NOMO-1 treated with dmso at 0.1 percent for 144 hours (cell line): ENCODE results near the gene PCBP3.

Experiments
- DNase-seq: peaks from one replicate; lab custom pipeline; 2025; ENCODE audit not compliant: unreplicated experiment; lab: John Stamatoyannopoulos, UW

PCBP3 gene

DNA sequence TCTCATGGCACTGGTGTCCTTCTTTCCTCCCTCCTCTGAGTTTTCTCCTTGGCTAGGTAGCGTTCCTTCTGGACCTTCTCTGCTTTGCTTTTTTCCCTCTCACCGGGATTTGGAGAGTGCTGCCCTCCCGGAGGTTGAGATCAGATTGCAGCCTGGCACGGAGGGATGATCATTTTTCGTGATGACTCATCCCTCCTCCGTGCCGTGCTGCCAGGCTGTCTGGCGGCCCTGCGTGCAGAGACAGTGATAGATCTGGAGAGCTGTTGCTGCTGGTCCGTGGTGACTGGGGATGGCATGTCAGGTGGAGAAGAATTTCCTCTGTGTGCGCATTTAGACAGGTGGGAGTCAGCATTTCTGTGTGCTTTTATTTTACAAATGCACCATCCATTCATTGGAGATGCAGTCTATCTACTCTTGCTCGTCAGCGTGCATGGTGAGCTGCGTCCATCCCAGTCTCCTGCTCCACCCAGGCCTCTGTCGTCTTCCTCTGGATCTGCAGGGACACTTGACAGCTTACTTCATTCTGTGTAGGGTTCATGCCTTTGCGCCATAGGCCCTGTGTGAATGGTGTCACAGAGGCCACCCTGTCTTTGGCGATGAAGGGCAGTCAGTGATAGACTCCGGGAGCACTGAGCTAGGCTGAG, 104.4 kb downstream of the PCBP3 start:
- no peak for DNase-seq

DNA sequence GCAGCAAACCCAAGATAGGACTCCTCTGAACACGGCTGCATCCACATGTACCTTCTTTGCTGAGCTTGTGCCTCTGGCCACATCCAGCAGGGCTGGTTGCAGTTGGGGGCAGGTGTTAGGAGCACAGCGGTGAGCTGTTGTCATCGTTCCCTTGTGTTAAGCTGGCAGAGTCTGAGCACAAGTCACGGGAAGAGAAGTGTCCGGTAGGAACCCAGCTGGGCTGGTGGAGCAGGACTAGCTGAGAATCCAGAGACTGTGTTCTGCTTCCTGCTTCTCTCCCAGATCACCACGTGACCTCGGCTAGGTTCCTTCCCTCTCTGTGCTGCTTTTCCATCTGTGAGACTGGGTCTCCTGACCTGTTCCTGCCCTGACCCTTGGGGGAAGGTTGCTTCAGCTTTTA, 105.1 kb downstream of the PCBP3 start:
- DNase-seq: no peak

DNA sequence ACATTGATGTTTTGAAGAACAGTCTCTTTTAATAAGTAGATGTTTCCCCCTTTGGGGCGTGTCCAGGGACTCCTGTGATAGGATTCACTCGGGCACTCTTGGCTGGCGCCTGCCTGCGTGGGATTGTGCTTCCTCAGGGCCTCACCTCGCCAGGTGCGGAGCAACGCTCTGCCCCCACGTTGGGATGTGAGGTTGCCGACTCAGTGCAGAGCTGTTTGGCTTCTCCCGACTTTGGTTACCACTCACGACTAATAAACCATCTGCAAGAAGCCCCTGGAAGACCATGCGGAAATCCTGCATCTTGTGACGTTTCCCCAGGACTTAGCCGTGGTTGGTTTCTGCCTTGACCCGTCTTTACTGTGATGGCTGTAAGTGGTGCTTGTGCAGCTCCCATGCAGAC, 106.4 kb downstream of the PCBP3 start:
- no peak for DNase-seq

DNA sequence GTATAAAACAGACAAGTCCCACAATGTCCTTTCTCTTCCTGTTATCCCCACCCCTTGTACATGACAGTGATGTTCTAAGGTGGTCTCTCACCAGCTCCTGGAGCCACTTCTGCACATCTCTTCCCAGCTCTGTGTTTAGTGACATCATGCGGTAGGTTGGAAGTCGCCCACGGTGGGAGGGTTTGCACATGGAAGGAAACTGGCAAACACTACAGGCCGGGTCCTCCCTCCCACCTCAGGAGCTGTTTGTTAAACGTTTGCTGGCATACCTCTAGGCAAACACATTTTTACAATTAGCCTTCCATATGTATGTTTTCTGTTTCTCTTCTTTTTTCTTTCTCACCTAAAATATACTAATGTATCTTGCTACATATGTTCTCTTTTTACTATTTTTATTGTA, 107.4 kb downstream of the PCBP3 start:
- DNase-seq: no peak

DNA sequence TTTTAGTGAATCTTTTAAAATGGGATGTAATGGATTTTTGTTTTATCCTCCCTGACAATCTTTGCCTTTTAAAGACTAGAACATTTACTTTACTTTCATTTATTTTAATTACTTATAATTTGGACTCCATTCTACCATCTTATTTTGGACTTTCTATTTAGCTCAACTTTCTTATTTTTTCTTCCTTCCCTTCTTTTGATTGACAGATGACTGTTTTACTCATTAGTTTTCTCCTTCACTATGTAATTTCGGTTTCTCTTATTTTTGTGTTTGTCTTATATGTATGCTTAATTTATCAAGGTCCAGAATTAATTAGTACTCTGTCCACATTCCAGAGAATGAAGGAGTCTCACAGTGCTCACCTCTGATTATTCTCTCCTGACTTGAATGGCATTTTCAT, 109.9 kb downstream of the PCBP3 start:
- no peak for DNase-seq

DNA sequence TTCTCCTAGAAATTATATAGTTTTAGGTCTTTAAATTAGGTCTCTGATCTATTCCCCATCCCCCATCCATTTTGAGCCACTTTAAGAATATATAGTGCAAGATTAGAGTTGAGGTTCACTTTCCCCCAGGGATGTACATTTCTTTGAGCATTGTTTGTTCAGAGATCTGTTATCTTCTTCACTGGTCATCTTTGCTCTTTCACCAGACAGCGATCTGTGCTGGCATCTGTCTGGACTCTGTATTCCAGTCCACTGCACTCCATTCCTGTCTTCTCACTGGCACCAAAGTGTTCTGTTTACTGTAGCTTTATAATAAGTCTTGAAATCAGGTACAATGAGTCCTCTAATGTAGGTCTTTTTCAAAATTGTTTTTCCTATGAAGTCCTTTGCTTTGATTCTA, 112.5 kb downstream of the PCBP3 start:
- no peak for DNase-seq

DNA sequence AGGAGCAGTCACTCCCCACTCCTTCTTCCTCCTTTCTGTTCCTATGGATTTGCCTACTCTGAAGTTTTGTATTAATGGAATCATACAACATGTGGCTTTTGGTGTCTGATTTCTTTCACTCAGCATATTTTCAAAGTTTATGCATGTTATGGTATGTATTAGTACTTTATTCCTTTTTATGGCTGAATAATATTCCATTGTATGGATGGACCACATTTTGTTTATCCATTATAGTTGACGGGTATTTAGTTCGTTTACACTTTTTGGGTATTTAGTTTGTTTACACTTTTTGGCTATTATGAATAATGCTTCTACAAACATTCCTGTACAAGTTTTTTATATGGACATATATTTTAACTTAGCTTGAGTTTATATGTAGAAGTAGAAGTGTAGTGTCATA, 113.1 kb downstream of the PCBP3 start:
- no peak for DNase-seq

DNA sequence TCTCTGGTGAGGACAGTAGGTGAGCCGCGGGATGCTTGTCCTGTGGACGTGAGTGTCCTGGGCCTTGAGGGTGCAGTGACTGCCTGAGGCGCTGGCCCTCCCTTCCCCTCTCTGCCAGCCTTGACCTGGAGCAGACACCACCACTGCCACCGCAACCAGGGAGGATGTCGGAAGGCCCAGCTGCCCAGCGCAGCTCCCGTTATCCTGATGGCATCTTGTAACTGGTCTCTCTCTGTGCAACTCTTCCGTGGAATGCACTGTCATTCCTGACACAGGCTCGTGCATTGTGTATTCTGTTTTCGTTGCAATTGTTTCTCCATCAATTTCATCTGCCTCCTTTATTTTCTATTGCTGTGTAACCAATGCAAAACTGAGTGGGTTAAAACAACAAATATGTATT, 118.2 kb downstream of the PCBP3 start:
- DNase-seq: no peak

DNA sequence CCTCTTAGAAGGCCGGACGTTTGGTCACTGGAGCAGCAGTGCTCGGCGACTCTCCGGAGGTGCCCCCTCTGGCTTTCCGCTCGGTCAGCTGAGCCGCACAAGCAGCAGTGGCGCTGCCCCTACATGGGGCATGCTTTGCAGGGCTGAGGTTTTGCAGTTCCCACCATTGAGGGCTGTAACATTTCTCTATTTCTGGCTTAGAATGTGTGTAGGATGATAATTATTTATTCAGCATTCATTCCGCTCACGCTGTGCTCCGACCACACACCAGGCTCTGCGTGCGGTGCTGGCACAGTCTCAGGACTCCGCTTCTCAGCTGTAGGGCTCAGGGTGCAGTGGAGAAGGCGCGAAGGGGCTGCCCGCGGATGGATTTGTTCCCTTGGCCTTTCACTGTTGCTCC, 119.5 kb downstream of the PCBP3 start:
- DNase-seq: no peak

DNA sequence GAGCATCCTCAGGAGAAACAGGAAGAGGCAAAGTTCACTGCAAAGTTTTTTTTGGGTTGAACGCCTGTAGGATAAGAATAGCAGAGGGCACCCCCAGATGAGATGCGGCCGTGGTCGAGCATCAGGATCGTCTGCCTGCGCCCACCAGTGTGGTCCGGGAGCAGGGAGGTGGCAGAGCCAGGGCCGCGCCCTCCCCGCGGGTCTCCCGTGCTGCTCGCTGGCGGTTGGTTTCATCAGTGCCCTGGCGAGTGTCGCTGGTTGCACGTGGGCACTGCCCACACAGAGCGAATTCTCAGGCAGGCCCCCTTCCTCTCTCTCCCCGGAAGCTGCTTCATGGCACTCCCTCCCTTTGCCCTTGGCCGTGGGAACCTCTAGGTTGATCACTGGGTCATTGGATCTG, 120.0 kb downstream of the PCBP3 start:
- no peak for DNase-seq

DNA sequence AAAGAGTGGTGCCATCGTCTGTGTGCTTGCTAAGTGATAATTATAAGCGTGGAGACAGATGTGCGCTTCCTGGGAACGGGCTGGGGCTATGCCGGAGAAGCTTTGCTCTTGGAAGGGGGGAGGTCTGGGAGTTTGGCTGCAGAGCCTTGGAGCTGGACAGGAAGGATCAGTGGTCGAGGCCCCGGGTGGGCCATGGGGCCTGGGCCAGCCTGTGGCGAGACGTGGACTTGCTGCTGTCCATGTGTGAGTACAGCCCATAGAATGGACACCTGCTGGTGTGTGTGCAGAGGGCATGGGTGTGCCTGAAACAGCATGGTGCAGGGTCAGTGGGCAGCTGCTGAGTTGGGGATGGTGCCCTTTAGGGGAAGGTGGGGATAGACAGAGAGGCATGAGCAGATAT, 121.3 kb downstream of the PCBP3 start:
- DNase-seq: no peak

DNA sequence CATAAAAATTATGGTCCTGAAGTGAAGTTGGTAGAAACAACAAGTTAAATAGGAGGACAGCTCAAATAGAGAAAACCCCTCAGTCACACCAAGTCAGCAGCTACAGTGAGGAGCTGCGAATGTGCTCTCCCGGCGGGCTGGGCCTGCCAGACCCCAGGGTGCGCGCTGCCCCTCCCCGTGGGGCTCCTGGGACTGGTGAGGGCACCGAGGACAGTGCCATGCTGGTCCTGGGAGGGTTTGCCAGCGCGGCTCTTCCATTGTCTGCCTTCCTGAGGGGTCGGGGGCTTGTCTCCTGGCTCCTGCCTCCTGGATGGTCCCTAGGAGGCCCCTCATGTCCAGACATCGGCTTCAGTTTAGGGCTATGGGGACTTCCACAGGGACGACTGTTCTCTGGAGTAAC, 121.8 kb downstream of the PCBP3 start:
- DNase-seq: no peak

DNA sequence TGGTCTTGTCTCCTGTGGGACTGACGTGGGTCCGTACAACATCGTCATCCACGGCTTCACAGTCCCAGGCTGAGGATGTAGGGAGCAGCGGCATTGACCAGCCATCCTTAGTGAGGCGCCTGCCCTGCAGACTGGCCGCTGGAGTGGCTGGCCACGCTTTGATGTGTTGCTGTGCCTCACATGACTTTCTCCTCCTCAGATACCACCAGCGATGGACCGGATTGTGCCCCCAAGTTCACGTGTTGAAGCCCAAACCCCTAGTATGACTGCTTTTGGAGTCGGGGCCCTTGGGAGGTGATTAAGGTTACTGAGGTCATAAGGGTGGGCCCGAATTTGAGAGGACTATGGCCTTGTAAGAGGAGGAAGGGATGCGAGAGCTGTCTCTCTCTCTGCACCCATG, 122.5 kb downstream of the PCBP3 start:
- DNase-seq: no peak

DNA sequence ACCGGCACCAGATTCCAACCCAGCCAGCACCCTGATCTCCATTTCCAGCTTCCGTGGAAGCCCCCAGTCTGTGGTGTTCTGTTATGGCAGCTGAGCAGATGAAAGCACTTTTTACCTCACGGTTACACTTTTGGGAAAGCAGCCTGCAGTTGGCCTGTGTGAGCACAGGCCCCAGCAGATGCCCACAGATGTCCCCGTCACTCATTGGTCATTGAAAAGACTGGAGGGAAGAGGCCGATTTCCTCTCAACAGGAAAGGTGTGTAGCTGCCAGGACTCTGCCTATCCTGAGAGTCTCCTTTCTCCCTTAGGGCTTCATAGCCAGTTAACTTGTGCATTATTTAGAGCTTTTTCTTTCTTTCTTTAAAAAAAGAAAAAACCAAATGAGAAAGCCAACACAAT, 123.0 kb downstream of the PCBP3 start:
- no peak for DNase-seq

DNA sequence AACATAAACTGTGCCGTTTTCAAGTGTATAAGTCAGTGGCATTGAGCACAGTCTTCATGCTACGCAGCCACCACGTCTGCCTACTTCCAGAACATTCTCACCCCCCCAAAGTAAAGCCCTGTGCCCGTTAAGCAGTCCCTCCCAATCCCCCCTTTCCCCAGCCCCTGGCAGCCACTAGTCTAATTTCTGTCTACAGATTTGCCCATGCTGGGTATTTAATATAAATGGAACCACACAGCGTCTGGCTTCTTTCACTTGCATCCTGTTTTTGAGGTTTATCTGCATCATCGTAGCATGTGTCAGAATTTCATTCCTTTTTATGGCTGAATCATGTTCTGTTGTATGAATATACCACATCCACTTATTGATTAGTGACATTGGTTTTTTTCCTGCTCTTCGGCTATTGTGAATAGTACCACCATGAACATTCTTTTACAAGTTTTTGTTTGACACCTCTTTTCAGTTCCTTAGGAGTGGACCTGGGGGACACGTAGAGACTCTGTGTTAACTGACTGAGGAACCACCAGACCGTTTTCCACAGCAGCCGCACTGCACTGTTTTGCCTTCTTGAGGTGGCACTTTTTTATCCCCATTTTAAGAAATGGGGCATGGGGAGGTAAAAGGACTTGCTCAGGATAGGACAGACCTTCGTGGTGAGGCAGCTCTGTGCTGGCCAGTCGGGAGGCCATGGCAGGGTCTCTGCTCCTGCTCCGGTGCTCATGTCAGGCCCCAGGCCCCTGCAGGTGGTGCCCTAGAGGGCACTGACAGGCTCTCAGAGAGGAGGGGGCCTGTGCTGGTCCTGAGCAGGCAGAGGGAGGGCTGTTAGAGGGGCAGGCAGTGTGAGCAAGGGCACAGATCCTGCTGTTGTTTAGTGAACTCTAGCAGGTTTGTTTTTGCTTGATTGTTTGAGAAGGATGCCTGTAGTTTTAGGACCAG, 123.8 kb downstream of the PCBP3 start:
- no peak for DNase-seq

DNA sequence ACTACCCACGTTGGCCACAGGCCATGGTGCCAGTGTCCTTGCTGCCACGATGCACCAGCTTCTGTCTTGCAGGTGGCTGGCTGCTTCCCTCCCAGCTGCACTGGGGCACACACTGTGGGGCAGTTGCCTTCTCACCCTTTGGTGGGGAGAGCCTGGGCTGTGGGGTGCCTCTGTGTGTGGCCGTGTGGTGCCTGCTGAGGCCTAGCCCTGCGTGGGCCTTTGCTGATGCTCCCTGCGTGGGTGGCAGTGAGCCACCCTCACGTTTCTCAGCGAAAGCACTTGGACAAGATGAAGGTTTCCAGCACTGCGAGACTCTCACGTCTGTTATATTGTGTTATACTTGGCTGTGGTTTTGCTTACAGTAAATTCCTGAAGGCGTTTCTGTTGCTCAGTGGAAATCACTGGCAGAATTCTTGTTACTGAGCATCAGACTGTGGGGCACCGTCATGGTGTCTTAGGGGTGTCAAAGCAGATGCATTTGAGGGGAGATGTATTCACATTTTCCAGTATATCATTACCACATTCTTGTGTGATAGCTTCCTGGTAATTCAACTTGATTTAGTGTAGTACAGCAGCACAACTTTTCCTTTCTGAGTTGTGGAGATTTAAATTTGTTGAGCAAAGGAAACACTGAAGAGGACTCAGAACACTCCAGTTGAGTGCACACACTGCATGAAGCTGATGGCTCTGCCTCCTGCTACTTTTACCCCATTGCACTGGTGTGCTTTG, 124.7 kb downstream of the PCBP3 start:
- DNase-seq: no peak

DNA sequence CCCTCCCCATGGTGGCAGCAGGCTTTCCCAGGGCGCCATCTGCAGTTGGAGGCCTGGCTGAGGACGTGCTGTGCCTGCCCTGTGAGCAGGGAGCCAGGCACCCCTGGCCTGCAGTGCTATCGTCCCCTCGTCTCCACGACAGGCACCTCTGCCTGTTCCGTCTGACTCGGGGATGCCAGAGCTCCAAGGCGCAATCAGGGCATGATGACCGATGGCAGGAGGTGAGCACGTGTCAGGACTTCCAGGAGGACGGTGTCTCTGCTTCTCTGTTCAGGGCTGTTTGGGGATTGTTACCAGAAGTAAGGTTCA, 125.2 kb downstream of the PCBP3 start:
- DNase-seq: no peak

DNA sequence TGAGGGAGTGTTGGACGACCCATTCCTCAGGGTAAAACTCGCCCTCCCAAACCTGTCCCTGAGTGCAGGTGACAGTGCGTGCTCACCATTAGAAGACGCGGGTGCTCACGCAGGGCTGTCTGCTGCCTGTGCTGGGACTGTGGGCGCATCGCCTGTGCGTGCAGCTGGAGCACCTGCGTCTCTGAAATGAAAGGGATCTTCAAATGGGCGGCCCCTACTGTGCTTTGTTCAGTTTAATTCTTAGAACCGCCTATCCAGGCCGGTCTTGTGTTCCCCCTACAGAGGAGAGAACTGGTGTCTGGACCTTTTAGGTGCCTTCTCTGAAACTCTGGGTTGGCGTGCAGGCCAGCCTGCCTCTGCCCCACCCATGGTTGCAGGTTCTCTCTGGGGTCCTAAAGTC, 125.8 kb downstream of the PCBP3 start:
- DNase-seq: no peak

DNA sequence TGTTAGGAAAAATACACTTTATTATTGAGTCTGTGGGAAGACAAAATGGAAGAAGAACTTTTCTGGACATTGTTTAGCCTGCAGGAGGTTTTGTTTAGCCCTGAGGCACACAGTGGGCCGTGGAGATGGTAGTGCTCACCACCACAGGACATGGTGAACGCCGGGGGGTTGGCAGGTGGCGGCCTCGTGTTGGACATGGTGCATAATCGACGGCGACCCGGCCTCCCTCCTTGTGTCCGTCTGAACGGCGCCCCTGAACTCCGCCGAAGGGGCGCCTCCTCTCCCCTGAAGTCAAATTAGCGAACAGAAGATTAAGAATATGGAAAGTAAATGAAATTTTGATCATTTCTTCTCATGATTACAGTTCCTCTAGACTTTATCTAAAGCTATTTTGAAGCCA, 126.4 kb downstream of the PCBP3 start:
- DNase-seq: no peak

DNA sequence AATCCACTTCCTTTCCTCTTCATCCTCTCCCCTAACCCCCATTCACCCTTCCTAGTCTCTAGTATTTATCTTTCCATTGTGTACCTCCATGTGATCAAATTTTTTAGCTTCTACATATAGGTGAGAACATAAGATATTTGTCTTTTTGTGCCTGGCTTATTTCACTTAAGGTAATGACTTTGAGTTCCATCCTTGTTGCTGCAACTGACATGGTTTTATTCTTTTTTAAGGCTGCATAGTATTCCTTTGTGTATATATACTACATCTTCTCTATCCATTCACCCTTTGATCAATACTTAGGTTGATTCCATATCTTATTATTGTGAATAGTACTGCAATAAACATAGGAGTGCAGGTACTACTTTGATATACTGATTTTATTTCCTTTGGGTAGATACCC, 128.7 kb downstream of the PCBP3 start:
- no peak for DNase-seq

DNA sequence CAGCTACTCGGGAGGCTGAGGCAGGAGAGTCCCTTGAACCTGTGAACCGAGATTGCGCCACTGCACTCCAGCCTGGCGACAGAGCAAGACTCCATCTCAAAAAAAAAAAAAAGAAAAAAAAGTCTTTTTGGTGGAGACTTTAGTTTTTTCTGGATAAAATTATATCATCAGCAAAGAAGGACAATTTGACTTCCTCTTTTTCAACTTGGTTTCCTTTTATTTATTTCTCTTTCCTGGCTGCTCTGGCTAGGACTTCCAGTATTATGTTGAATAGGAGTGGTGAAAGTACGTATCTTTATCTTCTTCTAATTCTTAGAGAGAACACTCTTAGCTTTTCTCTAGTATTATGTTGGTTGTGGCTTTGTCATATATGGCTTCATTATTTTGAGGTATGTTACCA, 130.8 kb downstream of the PCBP3 start:
- DNase-seq: no peak

DNA sequence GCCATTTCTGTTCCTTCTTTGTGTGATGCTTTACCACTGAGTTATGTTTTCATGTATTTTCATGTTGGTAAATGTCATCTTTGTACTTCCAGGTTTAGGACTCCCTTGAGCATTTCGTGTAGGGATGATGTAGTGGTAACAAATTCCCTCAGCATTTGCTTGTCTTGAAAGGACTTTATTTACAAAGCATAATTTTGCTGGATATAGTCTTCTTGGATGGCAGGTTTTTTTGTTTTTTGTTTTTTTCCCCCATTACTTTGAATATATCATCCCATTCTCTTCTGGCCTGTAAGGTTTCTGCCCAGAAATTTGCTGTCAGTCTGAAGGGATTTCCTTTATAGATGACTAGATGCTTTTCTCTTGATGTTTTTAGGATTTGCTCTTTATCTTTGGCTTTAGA, 133.4 kb downstream of the PCBP3 start:
- no peak for DNase-seq
